SK-N-SH (cell line): Measurements from ENCODE around the gene IFT74. TPM values are rescaled to one million over a fixed set of nuclear protein-coding genes. Genes with fewer than 3 reads are reported as not detected.

Experiments used
- CTCF ChIA-PET: fragments of 300-600, 350-600 bp; formaldehyde crosslinking; extraction: SDS; loops from one replicate; lab custom pipeline; 2021; lab: Yijun Ruan, JAX
- POLR2A ChIA-PET: fragments of 350-600 bp; sonication (Branson Sonifier 250); formaldehyde crosslinking; extraction: SDS; loops from one replicate; lab custom pipeline; 2020; ENCODE audit warnings: antibody characterized with exemption, inconsistent platforms; lab: Yijun Ruan, JAX
- DNase-seq: peaks from one replicate; pipeline ENCODE4 v3.0.0; 2012
- H2AFZ ChIP-seq: fragments of 200-600 bp; sonication (generic); 2 replicates; pipeline ENCODE4 v1.8.1; 2016; ENCODE audit warnings: antibody characterized with exemption, mild to moderate bottlenecking, low read depth
- H3F3A ChIP-seq: fragments of 200-600 bp; sonication (generic); replicated peaks from 2 replicates; pipeline ENCODE3; 2016; ENCODE audit warnings: antibody characterized with exemption, mild to moderate bottlenecking; ENCODE audit not compliant: insufficient read depth
- H3K27ac ChIP-seq, 2 experiments: fragments of 200-500 bp in 1 of 2; fragments of 200-600 bp in 1 of 2; sonication (Bioruptor generic) in 1 of 2; sonication (generic), shearing (Covaris generic) in 1 of 2; 2 replicates each; pipeline versions ENCODE4 v1.5.1 to v1.6.1; 2014 to 2016; ENCODE audit warnings: low read depth in 2 of 2, inconsistent platforms in 1 of 2, low read length in 1 of 2, mild to moderate bottlenecking in 1 of 2, mixed read lengths in 1 of 2
- H3K27me3 ChIP-seq: fragments of 200-600 bp; sonication (generic), shearing (Covaris generic); 2 replicates; pipeline ENCODE4 v1.6.1; 2016; ENCODE audit warnings: mixed run types; ENCODE audit not compliant: insufficient read depth
- H3K36me3 ChIP-seq, 2 experiments: fragments of 200-500 bp in 1 of 2; fragments of 200-600 bp in 1 of 2; sonication (Bioruptor generic) in 1 of 2; sonication (generic) in 1 of 2; replicated peaks in 1 of 2; 2 replicates each; pipeline versions ENCODE3 to v1.5.1; 2014 to 2016; ENCODE audit warnings: low read length in 1 of 2, mild to moderate bottlenecking in 1 of 2; ENCODE audit not compliant: insufficient read depth in 2 of 2, control insufficient read depth in 1 of 2
- H3K4me1 ChIP-seq, 2 experiments: fragments of 200-500 bp in 1 of 2; fragments of 200-600 bp in 1 of 2; sonication (Bioruptor generic) in 1 of 2; sonication (generic), shearing (Covaris generic) in 1 of 2; 2 replicates each; pipeline versions ENCODE4 v1.5.1 to v1.6.1; 2014 to 2016; ENCODE audit warnings: low read depth in 1 of 2, low read length in 1 of 2, mixed run types in 1 of 2; ENCODE audit not compliant: insufficient read depth in 2 of 2, control insufficient read depth in 1 of 2
- H3K4me2 ChIP-seq: fragments of 200-600 bp; sonication (generic), shearing (Covaris generic); 2 replicates; pipeline ENCODE4 v1.6.1; 2017; ENCODE audit warnings: mixed run types
- H3K4me3 ChIP-seq, 2 experiments: fragments of 200-500 bp in 1 of 2; fragments of 200-600 bp in 1 of 2; sonication (Bioruptor generic) in 1 of 2; sonication (generic), shearing (Covaris generic) in 1 of 2; 2 replicates each; pipeline versions ENCODE4 v1.5.1 to v1.8.1; 2014 to 2016; ENCODE audit warnings: low read depth in 2 of 2, inconsistent platforms in 1 of 2, low read length in 1 of 2, mild to moderate bottlenecking in 1 of 2, mixed read lengths in 1 of 2, moderate library complexity in 1 of 2
- H3K79me2 ChIP-seq: fragments of 200-600 bp; sonication (generic); 2 replicates; pipeline ENCODE4 v1.8.1; 2017; ENCODE audit warnings: mild to moderate bottlenecking; ENCODE audit not compliant: insufficient read depth
- H3K9ac ChIP-seq: fragments of 200-600 bp; sonication (generic); 2 replicates; pipeline ENCODE4 v1.6.1; 2017; ENCODE audit warnings: mixed run types
- H3K9me2 ChIP-seq: fragments of 200-600 bp; sonication (generic); 2 replicates; pipeline ENCODE4 v1.6.1; 2017; ENCODE audit warnings: mixed run types
- H3K9me3 ChIP-seq: fragments of 200-600 bp; sonication (generic); 2 replicates; pipeline ENCODE4 v1.6.1; 2017; ENCODE audit warnings: mixed run types, mild to moderate bottlenecking, moderate library complexity
- H4K20me1 ChIP-seq: fragments of 200-600 bp; sonication (generic); 2 replicates; pipeline ENCODE4 v1.6.1; 2017; ENCODE audit warnings: mild to moderate bottlenecking, mixed run types; ENCODE audit not compliant: insufficient read depth
- CHD2 ChIP-seq: fragments of 150-350 bp; IDR thresholded peaks from 2 replicates; pipeline ENCODE4 v1.6.1; 2018; ENCODE audit warnings: low read length; ENCODE audit not compliant: partially characterized antibody
- ELF1 ChIP-seq: IDR thresholded peaks from 2 replicates; pipeline ENCODE4 v1.4.0; 2012
- EP300 ChIP-seq, 2 experiments: IDR thresholded peaks; 2 replicates each; pipeline versions ENCODE4 v1.4.0 to v1.6.1; 2012; ENCODE audit warnings: borderline replicate concordance in 1 of 2, low read depth in 1 of 2, low read length in 1 of 2
- FOSL2 ChIP-seq: IDR thresholded peaks from 2 replicates; pipeline ENCODE4 v1.4.0; 2012; ENCODE audit warnings: low read depth, mild to moderate bottlenecking, moderate library complexity, borderline replicate concordance
- FOXJ3 ChIP-seq: sonication (generic); formaldehyde crosslinking; IDR thresholded peaks from 2 replicates; pipeline ENCODE4 v1.5.1; 2020; ENCODE audit warnings: mild to moderate bottlenecking, missing genetic modification reagents
- FOXM1 ChIP-seq: IDR thresholded peaks from 2 replicates; pipeline ENCODE4 v1.4.0; 2012; ENCODE audit warnings: low read depth, mild to moderate bottlenecking
- GABPA ChIP-seq: IDR thresholded peaks from 2 replicates; pipeline ENCODE4 v1.4.0; 2012; ENCODE audit warnings: low read depth, mild to moderate bottlenecking
- IRF3 ChIP-seq: fragments of 150-350 bp; IDR thresholded peaks from 2 replicates; pipeline ENCODE4 v1.6.1; 2016; ENCODE audit warnings: mild to moderate bottlenecking, low read depth, low read length
- JUND ChIP-seq: IDR thresholded peaks from 2 replicates; pipeline ENCODE4 v1.4.0; 2012
- MEF2A ChIP-seq: IDR thresholded peaks from 2 replicates; pipeline ENCODE4 v1.4.0; 2012; ENCODE audit warnings: low read depth, borderline replicate concordance
- MXI1 ChIP-seq: IDR thresholded peaks from 2 replicates; pipeline ENCODE4 v1.6.1; 2012; ENCODE audit warnings: mild to moderate bottlenecking, low read depth, low read length, improper control_type of control experiment
- NFIC ChIP-seq: IDR thresholded peaks from 2 replicates; pipeline ENCODE4 v1.4.0; 2012; ENCODE audit warnings: borderline replicate concordance
- PBX3 ChIP-seq: IDR thresholded peaks from 2 replicates; pipeline ENCODE4; 2012
- RAD21 ChIP-seq: IDR thresholded peaks from 2 replicates; pipeline ENCODE4 v1.6.1; 2012; ENCODE audit warnings: mild to moderate bottlenecking, low read length
- RXRA ChIP-seq: IDR thresholded peaks from 2 replicates; pipeline ENCODE4 v1.4.0; 2012; ENCODE audit warnings: low read depth, mild to moderate bottlenecking, borderline replicate concordance
- SIN3A ChIP-seq: IDR thresholded peaks from 2 replicates; pipeline ENCODE4 v1.6.1; 2012; ENCODE audit warnings: low read depth, mild to moderate bottlenecking, low read length, moderate library complexity, borderline replicate concordance
- TCF12 ChIP-seq: IDR thresholded peaks from 2 replicates; pipeline ENCODE4 v1.4.0; 2012
- TEAD4 ChIP-seq: IDR thresholded peaks from 2 replicates; pipeline ENCODE4 v1.4.0; 2012; ENCODE audit warnings: mild to moderate bottlenecking, borderline replicate concordance; ENCODE audit not compliant: insufficient read depth
- WGBS: methylation state at CpG from one replicate; pipeline ENCODE4 v1.1.6; 2017; ENCODE audit warnings: low lambda C conversion rate; 5-methylcytosine and 5-hydroxymethylcytosine counted together
- polyA plus RNA-seq, 3 experiments: library from polyadenylated mRNA; depleted of rRNA; stranded (reverse); fragments of >200 nt; gene quantifications; 2 replicates each; pipeline ENCODE4 v1.2.3, GENCODE V29; 2012
- TF ChIP-seq, protein P1 (sequence below): fragments of 150-350 bp; IDR thresholded peaks from 2 replicates; pipeline ENCODE4 v1.6.1; 2017; ENCODE audit warnings: antibody characterized with exemption, low read length, low read depth, borderline replicate concordance
- TF ChIP-seq, protein P2 (sequence below): IDR thresholded peaks from 2 replicates; pipeline ENCODE4 v1.4.0; 2012; ENCODE audit warnings: low read depth, borderline replicate concordance

IFT74 gene
- polyA plus RNA-seq, 1 of the 3 experiments (the other 2 are of a cell fraction): 6.3 TPM

- H3K27me3 ChIP-seq: no peaks in the 10 kb centered on the region
- no peak overlapping the region for H3K4me2 ChIP-seq
- H3K36me3 ChIP-seq: peaks cover 68 to 81% of the 10 kb centered on the region in 2 experiments
- ChIA-PET POLR2A (no interaction called here), CTCF (interaction anchor here (0.8 kb wide), 1 partner anchor 33 kb away, joined by 3 read pairs; the partner anchor contains the start of gene CAAP1)
- no peaks in the 10 kb centered on the region for H4K20me1 ChIP-seq
- peaks cover 21% of the 10 kb centered on the region; the same call in 1 of the 2 replicates for H3K79me2 ChIP-seq
- H3K9ac ChIP-seq: no peak overlapping the region
- no peak overlapping the region for H3K4me3 ChIP-seq
- no peak overlapping the region for H3K27ac ChIP-seq
- no peak for DNase-seq
- 91% methylated on average over 4 of the region's 4 CpGs for WGBS
- TF ChIP-seq FOXJ3 (CRISPR knock-in tag) (no peak), CHD2 (no peak), FOXM1 (no peak), MXI1 (no peak), MEF2A (no peak), PBX3 (no peak), RXRA (no peak), ELF1 (no peak), GABPA (no peak), JUND (no peak), EP300 (IDR thresholded peaks at IDR 0.05; ENCODE audit: borderline replicate concordance in 1 of 2, low read depth in 1 of 2, low read length in 1 of 2) (no peak), RAD21 (no peak), NFIC (no peak)
- TF ChIP-seq, protein P1, sequence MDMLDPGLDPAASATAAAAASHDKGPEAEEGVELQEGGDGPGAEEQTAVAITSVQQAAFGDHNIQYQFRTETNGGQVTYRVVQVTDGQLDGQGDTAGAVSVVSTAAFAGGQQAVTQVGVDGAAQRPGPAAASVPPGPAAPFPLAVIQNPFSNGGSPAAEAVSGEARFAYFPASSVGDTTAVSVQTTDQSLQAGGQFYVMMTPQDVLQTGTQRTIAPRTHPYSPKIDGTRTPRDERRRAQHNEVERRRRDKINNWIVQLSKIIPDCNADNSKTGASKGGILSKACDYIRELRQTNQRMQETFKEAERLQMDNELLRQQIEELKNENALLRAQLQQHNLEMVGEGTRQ: no peak
- H3K9me3 ChIP-seq: no peaks in the 10 kb centered on the region
- no peaks in the 10 kb centered on the region for H3K4me1 ChIP-seq
- H2AFZ ChIP-seq: no peak overlapping the region
- H3F3A ChIP-seq: no peaks in the 10 kb centered on the region
- no peaks in the 10 kb centered on the region for H3K9me2 ChIP-seq
Observed at GRCh38 chr9:26925609-26926008, 30.6 kb upstream of the IFT74 start.

- H3F3A ChIP-seq: no peaks in the 10 kb centered on the region
- H3K4me3 ChIP-seq: no peak overlapping the region
- no peaks in the 10 kb centered on the region for H3K9me3 ChIP-seq
- no peaks in the 10 kb centered on the region for H3K9me2 ChIP-seq
- peaks cover 54% of the 10 kb centered on the region for H3K79me2 ChIP-seq
- H3K4me2 ChIP-seq: no peak overlapping the region
- DNase-seq: no peak
- no peak overlapping the region for H2AFZ ChIP-seq
- H3K27ac ChIP-seq: no peak overlapping the region
- ChIA-PET CTCF (interaction anchor here (1.7 kb wide), 1 partner anchor 11 kb away, joined by 4 read pairs; no protein-coding TSS in a partner anchor), POLR2A (interaction anchor here (1.1 kb wide), 1 partner anchor 18 kb away, joined by 3 read pairs; the partner anchor contains the start of gene PLAA)
- peaks cover 39 to 64% of the 10 kb centered on the region in 2 experiments for H3K36me3 ChIP-seq
- WGBS: 98% methylated on average over 8 of the region's 8 CpGs
- no peaks in the 10 kb centered on the region for H4K20me1 ChIP-seq
- no peaks in the 10 kb centered on the region for H3K4me1 ChIP-seq
- H3K27me3 ChIP-seq: no peaks in the 10 kb centered on the region
- no peak overlapping the region for H3K9ac ChIP-seq
- no peak for TF ChIP-seq PBX3
- no peak for TF ChIP-seq JUND
- TF ChIP-seq GABPA: no peak
- no peak for TF ChIP-seq IRF3
- TF ChIP-seq, protein P2, sequence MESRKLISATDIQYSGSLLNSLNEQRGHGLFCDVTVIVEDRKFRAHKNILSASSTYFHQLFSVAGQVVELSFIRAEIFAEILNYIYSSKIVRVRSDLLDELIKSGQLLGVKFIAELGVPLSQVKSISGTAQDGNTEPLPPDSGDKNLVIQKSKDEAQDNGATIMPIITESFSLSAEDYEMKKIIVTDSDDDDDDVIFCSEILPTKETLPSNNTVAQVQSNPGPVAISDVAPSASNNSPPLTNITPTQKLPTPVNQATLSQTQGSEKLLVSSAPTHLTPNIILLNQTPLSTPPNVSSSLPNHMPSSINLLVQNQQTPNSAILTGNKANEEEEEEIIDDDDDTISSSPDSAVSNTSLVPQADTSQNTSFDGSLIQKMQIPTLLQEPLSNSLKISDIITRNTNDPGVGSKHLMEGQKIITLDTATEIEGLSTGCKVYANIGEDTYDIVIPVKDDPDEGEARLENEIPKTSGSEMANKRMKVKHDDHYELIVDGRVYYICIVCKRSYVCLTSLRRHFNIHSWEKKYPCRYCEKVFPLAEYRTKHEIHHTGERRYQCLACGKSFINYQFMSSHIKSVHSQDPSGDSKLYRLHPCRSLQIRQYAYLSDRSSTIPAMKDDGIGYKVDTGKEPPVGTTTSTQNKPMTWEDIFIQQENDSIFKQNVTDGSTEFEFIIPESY: no peak
- no peak for TF ChIP-seq EP300 (IDR thresholded peaks at IDR 0.05; ENCODE audit: borderline replicate concordance in 1 of 2, low read depth in 1 of 2, low read length in 1 of 2)
- TF ChIP-seq FOSL2: no peak
- no peak for TF ChIP-seq TCF12
- no peak for TF ChIP-seq MEF2A
- TF ChIP-seq TEAD4: no peak
- TF ChIP-seq SIN3A: no peak
Observed at GRCh38 chr9:26928902-26929495, 27.2 kb upstream of the IFT74 start.
